NCI-H526 (cell line): Measurements from ENCODE around the gene CACNA1E.

Experiments
- DNase-seq, 2 experiments: peaks; one replicate each; lab custom pipeline; 2025; lab: John Stamatoyannopoulos, UW

The CACNA1E gene

DNA sequence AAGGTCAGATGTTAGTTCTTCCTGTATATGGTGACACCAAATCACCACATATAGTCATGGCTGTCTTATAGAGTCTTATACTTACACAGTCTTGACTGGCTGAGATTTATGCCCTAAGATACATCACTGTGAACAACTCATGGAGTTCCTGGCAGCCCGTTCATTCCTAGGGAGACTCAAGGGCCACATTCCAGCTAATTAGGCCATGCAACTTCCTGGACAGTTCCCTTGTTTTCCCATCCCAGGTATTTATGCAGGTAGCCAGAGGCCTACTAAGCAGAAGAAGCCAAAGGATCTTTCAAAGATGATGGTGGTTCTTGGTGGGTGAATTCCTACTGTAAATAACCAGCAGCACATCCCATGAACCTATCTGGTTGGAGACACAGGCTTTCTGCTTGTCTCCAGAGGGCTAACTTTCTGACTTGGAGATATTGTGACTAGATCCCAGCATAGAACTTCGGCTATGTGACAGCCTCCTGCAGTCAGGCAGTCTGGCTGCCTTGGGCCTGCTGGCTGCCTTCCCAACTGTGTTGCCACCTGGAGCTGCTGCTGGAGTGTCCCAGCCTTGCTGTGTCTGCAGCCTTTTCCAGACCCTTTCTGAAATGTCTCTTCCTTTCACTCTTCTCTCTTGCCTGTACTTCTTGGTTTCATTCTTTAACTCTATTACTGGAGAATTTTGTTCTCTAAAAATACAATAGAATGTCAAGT lies 283.8 kb downstream of the CACNA1E start:
- DNase-seq: no peak

DNA sequence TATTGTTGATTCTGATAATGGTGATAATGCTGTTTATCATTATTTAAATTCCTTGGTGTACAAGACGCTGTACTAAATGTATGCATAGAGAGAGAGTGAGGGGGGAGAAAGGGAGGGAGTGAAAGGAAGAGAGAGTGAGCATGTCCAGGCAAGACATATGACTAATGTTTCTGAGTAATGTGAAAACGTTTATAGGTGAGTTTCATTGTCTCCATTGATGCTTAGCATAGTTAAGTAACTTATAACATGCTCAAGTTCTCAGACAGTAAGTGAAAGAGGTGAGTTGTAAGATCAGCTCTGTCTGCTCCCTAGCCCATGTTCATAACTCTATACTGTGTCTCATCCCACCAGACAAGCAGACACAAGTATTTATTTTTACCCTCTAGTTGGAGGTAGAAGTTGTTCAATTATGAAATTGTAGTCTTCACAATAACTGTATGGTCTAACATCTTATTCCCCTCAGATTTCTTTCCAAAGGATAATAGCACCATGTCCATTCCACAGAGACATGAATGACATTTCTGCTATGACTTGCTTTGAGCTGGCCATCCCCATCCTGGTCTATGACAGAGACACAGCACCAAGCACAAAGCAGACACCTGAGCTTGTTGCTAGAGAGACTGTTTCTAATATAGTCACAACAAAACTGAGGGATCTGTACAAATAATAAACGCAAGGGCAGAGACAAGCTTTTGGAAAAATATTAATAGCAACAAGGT lies 285.1 kb downstream of the CACNA1E start:
- no peak for DNase-seq

DNA sequence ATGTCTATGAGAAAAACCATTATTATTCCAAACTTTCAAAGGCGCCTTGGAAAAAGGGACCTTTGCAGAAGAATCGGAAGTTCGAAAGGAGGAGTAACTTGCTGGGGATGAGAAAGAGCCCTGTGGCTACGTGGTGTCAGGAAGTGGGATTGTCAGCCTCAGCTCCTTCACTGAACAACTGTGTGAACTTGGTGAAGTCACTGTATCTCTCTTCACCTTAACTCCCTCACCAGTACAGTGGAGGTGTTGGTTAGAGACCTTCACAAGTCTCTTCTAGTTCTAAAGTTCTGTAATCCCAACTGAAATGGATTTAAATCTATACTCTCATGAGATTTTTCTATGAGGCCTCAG lies 285.6 kb downstream of the CACNA1E start:
- DNase-seq: no peak

DNA sequence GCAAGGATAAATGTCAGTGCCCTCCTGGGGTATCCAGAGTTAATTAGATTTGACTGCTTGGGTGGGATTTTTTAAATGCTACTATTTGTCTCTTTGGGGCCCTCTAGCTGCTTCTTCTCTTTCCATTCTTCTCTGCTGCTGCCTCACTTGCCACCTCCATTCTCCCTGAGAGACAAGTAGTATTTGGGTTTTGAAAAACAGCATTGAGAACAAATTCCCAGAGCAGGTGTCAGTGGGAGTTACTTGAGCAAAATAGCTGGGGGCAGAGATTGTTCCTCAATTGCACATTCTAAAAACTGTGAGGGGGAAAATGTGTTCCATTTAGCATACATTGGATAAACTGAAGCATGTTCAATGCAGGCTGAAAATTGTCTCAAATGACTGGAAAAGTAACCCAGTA lies 286.5 kb downstream of the CACNA1E start:
- no peak for DNase-seq

DNA sequence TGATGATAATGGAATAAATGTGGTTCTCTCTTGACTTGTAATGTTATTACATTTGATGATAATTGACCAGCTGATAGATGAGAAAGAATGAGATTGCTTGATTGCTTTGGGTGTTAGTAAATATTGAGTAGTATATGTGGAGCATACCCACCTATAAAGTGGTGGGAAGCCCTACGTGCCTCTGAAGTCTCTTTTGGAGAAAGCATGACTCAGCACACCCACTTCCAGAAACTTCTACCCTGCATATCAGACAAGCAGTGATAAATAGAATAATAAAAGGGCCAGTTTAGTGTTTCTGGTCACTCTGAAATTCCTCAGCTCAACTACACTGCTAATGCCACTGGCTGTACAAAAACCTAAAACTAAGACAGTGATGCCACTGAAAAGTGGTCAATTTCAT lies 289.4 kb downstream of the CACNA1E start:
- DNase-seq: no peak

DNA sequence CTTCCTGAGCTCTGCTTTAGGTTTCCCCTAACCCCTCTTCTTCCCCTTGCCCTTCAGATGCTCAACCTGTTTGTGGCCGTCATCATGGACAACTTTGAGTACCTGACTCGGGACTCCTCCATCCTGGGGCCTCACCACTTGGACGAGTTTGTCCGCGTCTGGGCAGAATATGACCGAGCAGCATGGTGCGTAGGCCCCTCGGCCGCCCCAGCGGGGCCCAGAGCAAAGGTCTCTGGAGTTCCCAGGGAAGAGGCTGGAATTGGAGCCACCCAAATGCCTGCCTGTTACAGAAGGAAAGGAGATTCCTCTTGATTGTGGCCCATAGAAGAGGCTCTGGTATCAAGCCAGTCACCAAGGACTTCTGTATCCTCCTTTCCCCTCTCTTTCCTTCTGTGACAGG lies 292.7 kb downstream of the CACNA1E start:
- DNase-seq: no peak

DNA sequence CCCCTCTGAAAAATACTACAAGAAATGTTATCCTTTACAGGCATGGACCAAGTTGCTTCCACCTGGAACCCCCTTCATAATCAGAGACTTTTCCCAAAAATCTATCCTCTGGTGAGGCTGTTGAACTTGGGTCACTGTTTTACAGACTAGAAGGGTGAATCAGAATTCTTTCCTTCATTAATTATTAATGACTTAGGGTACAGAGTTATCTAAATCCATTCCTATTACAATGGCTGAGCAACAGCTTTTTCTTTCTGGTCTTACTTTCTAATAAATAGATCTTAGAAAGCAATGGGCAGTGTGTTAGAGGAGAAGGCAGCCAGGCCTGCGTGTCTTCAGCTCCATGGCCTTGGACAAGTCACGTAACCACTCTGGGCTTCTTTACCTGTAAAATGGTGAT lies 294.0 kb downstream of the CACNA1E start:
- DNase-seq: no peak

DNA sequence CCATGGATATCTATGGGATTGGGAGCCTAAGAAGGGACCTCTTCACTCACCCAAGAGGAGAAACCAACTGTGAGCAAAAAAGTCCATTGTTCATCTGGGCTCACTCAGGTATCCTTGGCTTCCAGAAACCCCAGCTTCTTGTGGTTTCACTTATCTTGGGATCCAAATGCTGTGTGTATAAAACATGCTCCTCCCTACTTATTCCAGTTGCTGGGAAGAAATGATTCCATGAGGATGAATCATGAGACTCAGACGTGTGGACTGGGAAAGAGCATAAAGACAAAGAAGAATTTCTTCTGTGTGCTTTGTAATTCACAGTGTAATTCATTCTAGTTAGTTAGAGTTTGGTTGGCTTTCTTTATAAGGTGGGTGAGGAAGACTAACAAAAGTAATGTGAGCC lies 294.5 kb downstream of the CACNA1E start:
- no peak for DNase-seq

DNA sequence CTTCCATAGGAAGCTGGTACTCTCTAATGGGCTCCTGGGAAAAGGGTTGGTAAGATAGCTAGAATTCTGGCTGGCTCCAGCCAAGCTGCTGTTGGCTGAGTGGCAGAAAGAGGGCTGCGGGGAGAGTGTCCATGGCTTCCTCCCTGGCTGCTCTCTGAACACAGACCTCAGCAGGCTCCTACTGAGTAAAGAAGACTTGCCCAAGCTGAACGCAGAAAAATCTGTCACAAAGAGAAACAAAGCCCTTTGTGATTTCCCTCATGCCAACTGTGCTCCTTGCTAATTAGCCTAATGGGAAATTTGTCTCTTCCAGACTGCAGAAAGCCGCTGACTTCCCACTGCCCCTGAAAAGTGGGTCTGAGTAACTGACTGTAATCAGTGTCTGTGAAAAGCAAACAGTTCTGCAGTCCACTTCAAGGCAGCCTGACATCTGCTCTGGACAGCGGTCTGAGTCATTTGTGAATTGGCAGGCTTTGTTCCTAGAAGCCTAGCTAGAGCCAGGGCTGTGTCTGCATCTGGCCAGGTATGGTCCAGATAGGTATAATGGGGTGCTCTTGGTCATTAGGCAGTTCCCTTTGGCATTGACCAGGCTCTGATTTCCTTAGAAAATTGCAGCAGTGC lies 295.4 kb downstream of the CACNA1E start:
- DNase-seq: no peak

DNA sequence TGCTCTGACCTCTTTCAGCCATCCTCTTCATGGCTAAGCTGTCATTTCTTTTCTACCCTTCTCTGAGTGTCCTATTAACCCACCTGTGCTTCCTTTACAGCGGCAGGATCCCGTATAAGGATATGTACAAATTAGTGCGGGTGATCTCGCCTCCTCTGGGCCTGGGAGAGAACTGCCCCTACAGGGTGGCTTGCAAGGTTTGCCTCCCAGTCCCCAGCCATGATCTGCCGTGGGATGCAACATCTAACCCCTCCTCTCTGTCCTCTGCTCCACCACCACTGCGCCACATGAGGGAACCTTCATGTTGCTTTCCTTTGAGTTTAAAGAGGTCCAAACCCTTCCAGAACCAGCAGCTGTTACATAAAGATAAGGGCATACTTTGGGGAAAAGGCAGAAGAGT lies 296.0 kb downstream of the CACNA1E start:
- DNase-seq: no peak

DNA sequence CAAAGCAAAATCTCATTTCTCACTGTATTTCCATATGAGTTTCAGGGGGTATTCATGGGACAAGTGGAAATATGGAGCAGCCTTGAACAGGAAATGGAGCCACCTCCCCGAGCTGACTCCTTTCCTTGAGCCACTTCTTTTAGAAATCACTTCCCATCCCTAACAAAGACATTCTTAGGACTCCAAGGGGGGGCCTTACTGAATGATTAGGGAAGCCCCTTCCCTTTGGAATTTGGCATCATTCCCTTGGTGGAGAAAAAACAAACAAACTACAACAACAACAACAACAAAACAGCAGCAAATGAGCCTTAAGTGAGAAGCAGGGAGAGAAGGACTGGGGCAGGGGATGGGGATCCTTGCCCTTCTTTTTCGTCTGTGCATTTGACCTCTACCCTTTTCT lies 299.9 kb downstream of the CACNA1E start:
- no peak for DNase-seq

DNA sequence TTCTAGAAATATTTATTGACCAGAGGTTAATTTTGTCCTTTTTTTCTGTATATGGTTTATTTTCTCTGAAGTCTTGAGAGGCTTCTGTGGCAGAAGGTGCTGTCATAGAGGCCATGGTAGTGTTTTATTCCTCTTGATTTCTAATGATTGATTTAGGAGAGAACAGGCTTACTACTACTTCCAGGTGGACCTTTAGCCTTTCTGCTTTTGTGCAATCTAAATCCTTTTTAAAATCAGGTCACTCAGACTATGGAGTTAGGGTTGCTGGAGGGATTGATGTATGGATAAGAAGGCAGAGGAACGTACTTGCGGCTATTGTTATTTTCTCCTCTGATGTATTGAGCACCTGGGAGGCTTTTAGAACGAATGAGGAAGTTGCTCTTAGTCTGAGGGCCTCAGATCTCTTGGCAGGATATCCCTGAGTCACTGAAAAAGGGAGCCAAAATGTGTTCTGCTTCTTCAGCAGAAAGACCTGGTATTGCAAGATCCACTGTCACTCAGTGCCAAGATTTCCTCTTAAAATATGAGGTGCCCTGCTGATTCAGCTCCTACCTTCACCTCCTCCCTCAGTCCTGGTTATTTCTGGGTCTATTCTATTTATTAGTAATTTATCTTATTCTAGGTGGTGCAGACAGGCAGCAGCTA lies 300.8 kb downstream of the CACNA1E start:
- no peak for DNase-seq

DNA sequence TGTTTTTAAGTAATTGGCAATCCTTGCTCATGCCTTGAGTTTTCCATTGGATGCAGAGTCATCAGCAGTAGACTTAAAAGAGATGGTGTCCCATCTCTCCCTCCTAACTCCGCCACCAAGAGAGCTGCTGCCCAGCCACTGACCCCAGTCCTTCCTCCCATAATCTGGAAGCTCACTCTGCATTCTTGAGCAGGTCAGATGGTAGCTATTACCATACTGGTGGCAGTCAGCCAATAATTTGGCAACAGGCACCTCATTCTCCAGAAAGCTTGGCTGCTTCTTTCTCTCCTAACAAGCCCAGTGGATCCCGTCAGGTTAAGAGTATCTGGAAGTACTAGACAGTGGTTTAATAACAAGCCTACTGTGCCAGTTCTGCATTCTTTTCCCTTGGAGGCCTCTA lies 306.1 kb downstream of the CACNA1E start:
- no peak for DNase-seq

DNA sequence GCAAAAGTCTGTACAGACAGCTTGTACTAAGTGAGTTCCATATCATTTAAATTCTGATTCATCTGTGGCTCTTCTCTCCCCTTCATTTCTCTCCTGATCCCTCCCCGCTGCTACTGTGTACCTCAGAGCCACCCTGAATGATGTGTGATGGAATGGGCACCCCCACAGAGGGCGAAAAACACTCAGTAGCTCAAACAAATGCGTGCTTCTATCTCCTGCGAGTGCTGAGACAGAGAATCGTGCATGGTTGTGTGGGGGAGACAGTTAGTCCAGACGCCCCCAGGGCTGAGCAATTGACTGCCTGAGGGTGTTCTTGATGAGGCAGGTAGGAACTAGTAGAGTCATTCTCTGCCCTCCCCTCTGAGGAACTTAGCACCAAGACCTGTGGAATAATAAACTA lies 308.4 kb downstream of the CACNA1E start:
- no peak for DNase-seq

DNA sequence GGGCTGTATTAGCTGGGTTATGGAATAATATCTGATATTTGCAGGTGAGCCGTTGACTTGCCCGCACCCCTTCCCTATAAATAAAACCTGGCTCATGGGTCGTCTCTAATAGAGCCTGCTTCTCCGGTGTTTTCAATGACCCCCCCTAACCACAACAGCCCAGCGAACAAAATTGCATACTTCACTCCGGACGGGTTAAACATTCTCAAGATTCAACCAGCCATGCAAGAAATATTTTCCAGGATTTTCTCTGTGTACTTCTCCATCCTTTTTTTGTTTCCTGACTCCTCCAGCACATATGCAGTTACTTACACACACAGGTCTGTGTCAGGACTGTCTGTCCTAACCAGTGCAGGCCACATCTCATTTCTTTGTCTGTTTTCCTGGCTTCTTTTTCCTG lies 310.5 kb downstream of the CACNA1E start:
- DNase-seq: no peak

DNA sequence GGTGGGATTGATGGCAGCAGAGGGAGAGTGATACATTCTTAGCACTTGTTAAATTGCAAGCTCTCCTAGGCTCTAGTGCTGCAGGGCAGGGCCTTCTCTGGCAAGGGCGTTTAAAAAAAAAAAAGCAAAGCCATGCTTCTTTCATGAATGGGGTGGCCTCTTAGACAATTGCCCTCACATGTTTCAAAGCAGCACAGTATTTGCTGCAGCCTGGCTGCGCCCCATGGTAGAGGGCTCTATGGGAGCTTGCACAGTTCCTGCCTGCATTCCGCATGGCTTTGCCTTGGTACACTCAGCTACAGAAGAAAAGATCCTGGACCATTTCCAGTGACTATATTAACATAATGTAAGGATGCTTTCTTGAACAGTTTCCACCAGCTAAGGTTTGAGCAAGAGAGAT lies 311.0 kb downstream of the CACNA1E start:
- DNase-seq: no peak

DNA sequence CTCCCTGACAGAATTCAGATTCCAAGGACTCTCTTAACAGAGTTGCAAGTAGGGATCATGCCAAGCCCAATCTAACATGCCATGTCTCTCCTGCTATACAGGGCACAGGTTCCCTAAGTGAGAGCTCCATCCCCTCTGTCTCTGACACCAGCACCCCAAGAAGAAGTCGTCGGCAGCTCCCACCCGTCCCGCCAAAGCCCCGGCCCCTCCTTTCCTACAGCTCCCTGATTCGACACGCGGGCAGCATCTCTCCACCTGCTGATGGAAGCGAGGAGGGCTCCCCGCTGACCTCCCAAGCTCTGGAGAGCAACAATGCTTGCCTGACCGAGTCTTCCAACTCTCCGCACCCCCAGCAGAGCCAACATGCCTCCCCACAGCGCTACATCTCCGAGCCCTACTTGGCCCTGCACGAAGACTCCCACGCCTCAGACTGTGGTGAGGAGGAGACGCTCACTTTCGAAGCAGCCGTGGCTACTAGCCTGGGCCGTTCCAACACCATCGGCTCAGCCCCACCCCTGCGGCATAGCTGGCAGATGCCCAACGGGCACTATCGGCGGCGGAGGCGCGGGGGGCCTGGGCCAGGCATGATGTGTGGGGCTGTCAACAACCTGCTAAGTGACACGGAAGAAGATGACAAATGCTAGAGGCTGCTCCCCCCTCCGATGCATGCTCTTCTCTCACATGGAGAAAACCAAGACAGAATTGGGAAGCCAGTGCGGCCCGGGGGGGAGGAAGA lies 315.0 kb downstream of the CACNA1E start:
- DNase-seq: no peak

DNA sequence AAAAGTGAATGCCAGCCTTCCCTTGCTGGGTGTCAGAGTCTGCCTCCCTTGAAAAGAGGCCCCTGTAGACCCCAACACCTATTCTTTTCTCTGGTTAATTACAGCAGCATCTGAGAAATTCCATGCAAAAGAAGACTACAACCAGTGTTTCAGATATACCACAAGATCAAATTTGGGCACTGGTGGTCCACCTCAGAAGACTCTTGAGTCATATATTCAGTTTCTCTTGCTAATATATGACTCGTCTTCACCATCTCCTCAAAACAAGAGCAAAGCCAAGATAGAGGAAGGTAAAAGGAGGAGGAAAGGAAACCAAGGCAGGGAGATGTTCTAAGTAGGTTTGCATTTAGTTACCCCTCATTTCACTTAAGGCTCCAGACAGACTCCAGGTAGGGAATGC lies 318.3 kb downstream of the CACNA1E start:
- no peak for DNase-seq

DNA sequence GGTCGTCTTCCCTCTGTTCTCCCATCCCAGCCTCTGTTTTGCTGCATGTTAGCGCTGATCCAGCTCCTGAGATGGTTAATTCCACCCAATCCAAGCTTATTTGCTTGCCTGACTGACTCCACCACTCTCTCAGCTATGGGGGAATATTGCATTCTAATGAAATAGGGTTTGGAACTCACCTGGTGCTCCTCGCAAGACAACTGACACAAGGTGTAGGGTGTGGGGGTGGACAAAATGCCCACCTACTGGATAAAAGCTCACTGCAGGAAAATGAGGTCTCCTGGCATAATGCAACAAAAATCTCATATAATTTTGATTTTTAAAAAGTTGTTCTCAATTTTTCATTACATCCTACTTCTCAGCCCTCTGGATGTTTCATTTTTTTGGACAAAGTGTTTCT lies 319.1 kb downstream of the CACNA1E start:
- no peak for DNase-seq

DNA sequence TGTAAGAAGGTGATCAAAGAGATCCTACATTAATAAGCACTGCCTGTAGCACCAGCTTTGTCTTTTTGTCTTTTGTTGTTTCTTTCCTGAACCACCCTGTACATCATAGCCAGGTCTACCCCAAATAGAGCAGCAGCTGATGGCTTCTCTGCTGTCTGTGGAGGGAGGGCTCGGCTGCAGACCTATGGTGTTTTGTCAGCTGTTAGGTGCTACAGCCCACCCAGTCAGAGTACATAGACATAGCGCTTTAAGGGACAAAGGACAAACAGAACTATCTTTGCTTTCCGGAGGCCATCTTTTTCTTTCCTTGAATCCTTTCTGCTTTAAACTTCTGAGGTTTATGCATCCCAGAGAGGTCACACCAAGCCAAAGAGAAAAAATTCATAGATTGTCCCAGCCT lies 320.1 kb downstream of the CACNA1E start:
- DNase-seq: no peak

DNA sequence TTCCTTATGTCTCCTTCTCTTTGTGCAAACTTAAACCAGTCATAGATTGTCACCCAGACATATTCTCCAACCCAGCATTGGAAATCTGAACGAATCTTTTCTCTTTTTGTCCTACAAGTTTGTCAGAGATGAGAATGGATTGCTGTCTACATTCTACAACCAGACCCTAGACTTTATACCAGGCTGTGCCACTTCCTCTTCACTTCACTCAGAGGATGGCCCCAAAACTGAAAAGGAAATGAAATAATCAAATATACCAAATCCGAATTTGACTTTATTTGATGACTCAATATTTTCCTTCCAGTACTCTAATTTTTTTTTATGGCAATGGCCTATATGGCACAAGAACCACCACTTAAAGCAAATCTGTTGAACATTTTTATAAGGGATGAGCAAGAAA lies 321.7 kb downstream of the CACNA1E start:
- no peak for DNase-seq

DNA sequence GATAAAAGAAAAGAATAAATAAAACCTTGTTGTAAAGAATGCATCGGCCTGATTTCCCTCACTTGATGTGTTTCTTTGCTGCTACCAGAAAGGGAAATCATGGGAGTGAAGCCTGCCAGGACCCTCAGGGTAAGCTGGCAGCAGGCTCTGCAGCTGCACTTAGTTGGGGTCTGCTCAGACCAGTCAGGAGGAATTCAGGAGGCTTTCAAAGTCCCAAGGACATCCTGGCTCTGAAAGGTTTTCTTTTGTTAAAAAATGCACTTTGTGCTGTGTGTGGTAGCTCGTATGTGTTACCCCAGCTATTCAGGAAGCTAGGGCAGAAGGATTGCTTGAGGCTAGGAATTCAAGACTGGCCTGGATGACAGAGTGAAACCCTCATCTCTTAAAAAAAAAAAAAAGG lies 323.4 kb downstream of the CACNA1E start:
- DNase-seq: no peak
